Measurements from ENCODE around the gene FBXO22. TPM values are rescaled to one million over a fixed set of nuclear protein-coding genes. Genes with fewer than 3 reads are reported as not detected.
A peak's percentile ranks its signal among the peaks of the same experiment; 100 is the strongest.
"Not testable (repeated sequence)": the region's sequence is repeated elsewhere in the genome, so short reads cannot be mapped to it uniquely, and the experiment has no call there.

Gene FBXO22
- total and polyA plus RNA-seq, 2 donors: 14.0 to 23.3 TPM

GRCh38 chr15:75902129-75902557 is 1.5 kb upstream of the FBXO22 start:
- WGBS: 55% methylated on average over 8 of the region's 8 CpGs
- DNase-seq (ENCODE audit: low read depth in 6 of 9, low spot score in 9 of 9): no peak
- Histone ChIP-seq H3K36me3 (ENCODE audit: control insufficient read depth in 2 of 2, insufficient read depth in 2 of 2, low read length in 1 of 2) (peaks cover 3 to 11% of the 10 kb centered on the region in 2 donors), H3K27ac (ENCODE audit: low read depth in 1 of 2, low read length in 1 of 2) (no peak overlapping the region), H3K9me3 (ENCODE audit: control insufficient read depth in 2 of 2, insufficient read depth in 1 of 2, low read length in 1 of 2) (no peaks in the 10 kb centered on the region), H3K4me3 (ENCODE audit: low read length in 2 of 2) (no peak overlapping the region), H3K4me1 (ENCODE audit: control insufficient read depth in 2 of 2, insufficient read depth in 2 of 2, low read length in 2 of 2) (peaks cover 10% of the 10 kb centered on the region in 2 donors), H3K27me3 (ENCODE audit: control insufficient read depth in 2 of 2, insufficient read depth in 1 of 2, low read length in 1 of 2) (no peaks in the 10 kb centered on the region)

GRCh38 chr15:75905231-75905630 is 1.6 kb downstream of the FBXO22 start:
- no peaks in the 10 kb centered on the region for H3K9me3 ChIP-seq (ENCODE audit: control insufficient read depth in 2 of 2, insufficient read depth in 1 of 2, low read length in 1 of 2)
- WGBS: over 99% methylated on average over 5 of the region's 5 CpGs
- H3K36me3 ChIP-seq (ENCODE audit: control insufficient read depth in 2 of 2, insufficient read depth in 2 of 2, low read length in 1 of 2): peaks cover 3 to 7% of the 10 kb centered on the region in 2 donors
- no peak for DNase-seq (ENCODE audit: low read depth in 6 of 9, low spot score in 9 of 9)
- H3K4me1 ChIP-seq (ENCODE audit: control insufficient read depth in 2 of 2, insufficient read depth in 2 of 2, low read length in 2 of 2): peaks cover 10% of the 10 kb centered on the region in 2 donors
- no peak overlapping the region for H3K27ac ChIP-seq (ENCODE audit: low read depth in 1 of 2, low read length in 1 of 2)
- H3K27me3 ChIP-seq (ENCODE audit: control insufficient read depth in 2 of 2, insufficient read depth in 1 of 2, low read length in 1 of 2): no peaks in the 10 kb centered on the region
- H3K4me3 ChIP-seq (ENCODE audit: low read length in 2 of 2): no peak overlapping the region

GRCh38 chr15:75910355-75910754 is 6.7 kb downstream of the FBXO22 start:
- WGBS: 97% methylated on average over 3 of the region's 3 CpGs
- not testable (repeated sequence) for DNase-seq (ENCODE audit: low read depth in 6 of 9, low spot score in 9 of 9); H3K27ac ChIP-seq (ENCODE audit: low read depth in 1 of 2, low read length in 1 of 2); H3K4me3 ChIP-seq (ENCODE audit: low read length in 2 of 2); H3K36me3 ChIP-seq (ENCODE audit: control insufficient read depth in 2 of 2, insufficient read depth in 2 of 2, low read length in 1 of 2); H3K9me3 ChIP-seq (ENCODE audit: control insufficient read depth in 2 of 2, insufficient read depth in 1 of 2, low read length in 1 of 2); H3K4me1 ChIP-seq (ENCODE audit: control insufficient read depth in 2 of 2, insufficient read depth in 2 of 2, low read length in 2 of 2); H3K27me3 ChIP-seq (ENCODE audit: control insufficient read depth in 2 of 2, insufficient read depth in 1 of 2, low read length in 1 of 2)

- H3K4me3 ChIP-seq (ENCODE audit: low read length in 2 of 2): no peak overlapping the region
- 94% methylated on average over 1 of the region's 1 CpG for WGBS
- H3K27me3 ChIP-seq (ENCODE audit: control insufficient read depth in 2 of 2, insufficient read depth in 1 of 2, low read length in 1 of 2): no peaks in the 10 kb centered on the region
- H3K36me3 ChIP-seq (ENCODE audit: control insufficient read depth in 2 of 2, insufficient read depth in 2 of 2, low read length in 1 of 2): peaks cover 6 to 11% of the 10 kb centered on the region in 2 donors
- no peak overlapping the region for H3K27ac ChIP-seq (ENCODE audit: low read depth in 1 of 2, low read length in 1 of 2)
- no peak for DNase-seq (ENCODE audit: low read depth in 6 of 9, low spot score in 9 of 9)
- no peaks in the 10 kb centered on the region for H3K4me1 ChIP-seq (ENCODE audit: control insufficient read depth in 2 of 2, insufficient read depth in 2 of 2, low read length in 2 of 2)
- no peaks in the 10 kb centered on the region for H3K9me3 ChIP-seq (ENCODE audit: control insufficient read depth in 2 of 2, insufficient read depth in 1 of 2, low read length in 1 of 2)
Measured at GRCh38 chr15:75916978-75917377, 13.3 kb downstream of the FBXO22 start.

- H3K9me3 ChIP-seq (ENCODE audit: control insufficient read depth in 2 of 2, insufficient read depth in 1 of 2, low read length in 1 of 2): no peaks in the 10 kb centered on the region
- H3K36me3 ChIP-seq (ENCODE audit: control insufficient read depth in 2 of 2, insufficient read depth in 2 of 2, low read length in 1 of 2): peaks cover 6 to 15% of the 10 kb centered on the region in 2 donors
- no peaks in the 10 kb centered on the region for H3K4me1 ChIP-seq (ENCODE audit: control insufficient read depth in 2 of 2, insufficient read depth in 2 of 2, low read length in 2 of 2)
- no peak for DNase-seq (ENCODE audit: low read depth in 6 of 9, low spot score in 9 of 9)
- no peaks in the 10 kb centered on the region for H3K27me3 ChIP-seq (ENCODE audit: control insufficient read depth in 2 of 2, insufficient read depth in 1 of 2, low read length in 1 of 2)
- no peak overlapping the region for H3K27ac ChIP-seq (ENCODE audit: low read depth in 1 of 2, low read length in 1 of 2)
- H3K4me3 ChIP-seq (ENCODE audit: low read length in 2 of 2): no peak overlapping the region
- WGBS: 100% methylated on average over 1 of the region's 1 CpG
Measured at GRCh38 chr15:75918135-75918534, 14.5 kb downstream of the FBXO22 start.

GRCh38 chr15:75920079-75920478 is 16.4 kb downstream of the FBXO22 start:
- H3K4me1 ChIP-seq (ENCODE audit: control insufficient read depth in 2 of 2, insufficient read depth in 2 of 2, low read length in 2 of 2): no peaks in the 10 kb centered on the region
- WGBS: 99% methylated on average over 1 of the region's 1 CpG
- no peak overlapping the region for H3K27ac ChIP-seq (ENCODE audit: low read depth in 1 of 2, low read length in 1 of 2)
- H3K4me3 ChIP-seq (ENCODE audit: low read length in 2 of 2): no peak overlapping the region
- H3K36me3 ChIP-seq (ENCODE audit: control insufficient read depth in 2 of 2, insufficient read depth in 2 of 2, low read length in 1 of 2): peaks cover 9 to 13% of the 10 kb centered on the region in 2 donors
- no peaks in the 10 kb centered on the region for H3K9me3 ChIP-seq (ENCODE audit: control insufficient read depth in 2 of 2, insufficient read depth in 1 of 2, low read length in 1 of 2)
- H3K27me3 ChIP-seq (ENCODE audit: control insufficient read depth in 2 of 2, insufficient read depth in 1 of 2, low read length in 1 of 2): no peaks in the 10 kb centered on the region
- no peak for DNase-seq (ENCODE audit: low read depth in 6 of 9, low spot score in 9 of 9)

GRCh38 chr15:75921732-75922703 is 18.3 kb downstream of the FBXO22 start:
- H3K27ac ChIP-seq (ENCODE audit: low read depth in 1 of 2, low read length in 1 of 2): no peak overlapping the region
- WGBS: 91% methylated on average over 9 of the region's 9 CpGs
- H3K36me3 ChIP-seq (ENCODE audit: control insufficient read depth in 2 of 2, insufficient read depth in 2 of 2, low read length in 1 of 2): peaks cover 10 to 11% of the 10 kb centered on the region in 2 donors
- no peak overlapping the region for H3K4me3 ChIP-seq (ENCODE audit: low read length in 2 of 2)
- peak in 4 of 9 donors; percentile 13 to 57 (median 22) for DNase-seq (ENCODE audit: low read depth in 6 of 9, low spot score in 9 of 9)
- H3K27me3 ChIP-seq (ENCODE audit: control insufficient read depth in 2 of 2, insufficient read depth in 1 of 2, low read length in 1 of 2): no peaks in the 10 kb centered on the region
- H3K4me1 ChIP-seq (ENCODE audit: control insufficient read depth in 2 of 2, insufficient read depth in 2 of 2, low read length in 2 of 2): no peaks in the 10 kb centered on the region
- H3K9me3 ChIP-seq (ENCODE audit: control insufficient read depth in 2 of 2, insufficient read depth in 1 of 2, low read length in 1 of 2): no peaks in the 10 kb centered on the region

- WGBS: 98% methylated on average over 4 of the region's 4 CpGs
- no peaks in the 10 kb centered on the region for H3K9me3 ChIP-seq (ENCODE audit: control insufficient read depth in 2 of 2, insufficient read depth in 1 of 2, low read length in 1 of 2)
- peaks cover 10 to 11% of the 10 kb centered on the region in 2 donors for H3K36me3 ChIP-seq (ENCODE audit: control insufficient read depth in 2 of 2, insufficient read depth in 2 of 2, low read length in 1 of 2)
- no peak for DNase-seq (ENCODE audit: low read depth in 6 of 9, low spot score in 9 of 9)
- H3K27ac ChIP-seq (ENCODE audit: low read depth in 1 of 2, low read length in 1 of 2): no peak overlapping the region
- H3K4me1 ChIP-seq (ENCODE audit: control insufficient read depth in 2 of 2, insufficient read depth in 2 of 2, low read length in 2 of 2): no peaks in the 10 kb centered on the region
- no peaks in the 10 kb centered on the region for H3K27me3 ChIP-seq (ENCODE audit: control insufficient read depth in 2 of 2, insufficient read depth in 1 of 2, low read length in 1 of 2)
- H3K4me3 ChIP-seq (ENCODE audit: low read length in 2 of 2): no peak overlapping the region
Measured at GRCh38 chr15:75923756-75924155, 20.1 kb downstream of the FBXO22 start.

GRCh38 chr15:75924576-75924975 is 20.9 kb downstream of the FBXO22 start:
- WGBS: 100% methylated on average over 1 of the region's 1 CpG
- H3K27me3 ChIP-seq (ENCODE audit: control insufficient read depth in 2 of 2, insufficient read depth in 1 of 2, low read length in 1 of 2): no peaks in the 10 kb centered on the region
- no peaks in the 10 kb centered on the region for H3K4me1 ChIP-seq (ENCODE audit: control insufficient read depth in 2 of 2, insufficient read depth in 2 of 2, low read length in 2 of 2)
- no peak overlapping the region for H3K4me3 ChIP-seq (ENCODE audit: low read length in 2 of 2)
- peaks cover 8 to 11% of the 10 kb centered on the region in 2 donors for H3K36me3 ChIP-seq (ENCODE audit: control insufficient read depth in 2 of 2, insufficient read depth in 2 of 2, low read length in 1 of 2)
- H3K9me3 ChIP-seq (ENCODE audit: control insufficient read depth in 2 of 2, insufficient read depth in 1 of 2, low read length in 1 of 2): no peaks in the 10 kb centered on the region
- no peak overlapping the region for H3K27ac ChIP-seq (ENCODE audit: low read depth in 1 of 2, low read length in 1 of 2)
- no peak for DNase-seq (ENCODE audit: low read depth in 6 of 9, low spot score in 9 of 9)

Measured in thymus (tissue), 11 donors.